NCI-H146 treated with DMSO at 0.1 percent for 48 hours (cell line): ENCODE measurements around the gene GGA1.
"Not testable (repeated sequence)": the region's sequence is repeated elsewhere in the genome, so short reads cannot be mapped to it uniquely, and the experiment has no call there.

ENCODE experiments used
- DNase-seq: peaks from one replicate; lab custom pipeline; 2025; ENCODE audit not compliant: unreplicated experiment; lab: John Stamatoyannopoulos, UW

GGA1 gene

DNA sequence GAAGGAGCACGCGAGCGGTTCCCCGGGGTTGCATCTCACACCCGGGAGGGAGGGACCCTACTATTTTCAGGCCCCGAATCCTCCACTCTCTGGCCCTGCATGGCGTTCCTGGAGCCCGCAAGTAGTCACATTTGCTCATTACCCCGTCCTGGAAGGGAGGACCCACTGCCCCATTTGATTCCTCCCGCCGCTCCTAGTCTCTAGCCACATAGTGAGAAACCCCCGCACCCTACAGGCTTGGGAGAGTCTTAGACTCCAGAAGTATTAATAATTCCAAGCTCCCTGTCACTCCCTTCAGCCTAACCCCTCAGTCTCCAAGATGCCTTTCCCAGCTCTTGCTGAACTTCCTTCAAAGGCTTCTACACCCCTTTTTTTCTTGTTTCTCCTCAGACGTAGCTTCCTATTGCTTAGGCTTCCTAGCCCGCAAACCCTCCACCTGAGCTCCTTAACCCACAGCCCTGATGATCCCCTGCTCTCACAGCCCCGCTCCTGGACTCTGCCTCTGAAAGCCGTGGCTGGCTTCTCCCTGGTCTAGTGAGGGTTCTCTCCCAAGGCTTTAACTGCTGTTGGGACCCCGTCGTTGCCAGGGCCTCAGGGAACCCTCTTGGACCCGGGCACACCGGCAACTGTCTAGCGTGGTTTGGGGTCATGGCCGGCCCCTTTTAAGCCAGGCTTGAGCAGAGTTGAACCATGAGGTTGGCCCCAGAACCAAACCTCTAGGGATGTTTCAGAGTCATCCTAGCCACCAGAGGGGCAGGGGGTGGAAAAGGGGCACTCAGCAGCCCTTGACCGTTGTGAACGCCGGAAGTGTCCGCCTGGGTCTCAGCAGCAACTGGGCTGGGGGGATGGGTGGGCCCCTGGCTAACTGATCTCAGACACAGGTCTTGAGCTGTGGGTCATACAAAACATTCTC is 862 bp downstream of the GGA1 start:
- DNase-seq, result no peak

- DNase-seq, result not testable (repeated sequence)
Measured at GRCh38 chr22:37610153-37610475, 1.5 kb downstream of the GGA1 start.

- DNase-seq, result no peak
Measured at GRCh38 chr22:37610480-37611129, 2.0 kb downstream of the GGA1 start.

- no peak for DNase-seq
Measured at GRCh38 chr22:37611207-37611606, 2.6 kb downstream of the GGA1 start.

- DNase-seq, result no peak
Measured at GRCh38 chr22:37616201-37617083, 7.8 kb downstream of the GGA1 start.

GRCh38 chr22:37617431-37617830 is 8.8 kb downstream of the GGA1 start:
- DNase-seq, result no peak

- no peak for DNase-seq
Measured at GRCh38 chr22:37618072-37618656, 9.5 kb downstream of the GGA1 start.

DNA sequence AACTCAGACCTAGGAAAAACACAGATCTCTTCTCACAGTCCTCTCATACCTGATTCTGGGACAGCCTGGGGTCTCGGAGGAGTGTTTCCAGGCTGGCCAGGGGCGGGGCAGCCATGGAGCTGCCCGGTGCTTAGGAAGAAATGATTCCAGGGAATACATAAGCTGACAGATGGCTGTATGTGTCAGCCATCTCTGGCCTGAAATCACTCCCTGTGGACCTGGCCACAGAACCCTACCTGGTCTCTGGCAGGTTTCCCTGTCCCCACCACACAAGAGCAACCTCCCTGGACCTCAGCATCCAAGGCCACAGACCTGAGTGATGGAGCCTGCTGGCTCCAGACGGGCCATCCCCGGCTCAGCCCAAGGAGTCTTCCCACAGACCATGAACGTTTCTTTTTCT is 10.0 kb downstream of the GGA1 start:
- no peak for DNase-seq

DNA sequence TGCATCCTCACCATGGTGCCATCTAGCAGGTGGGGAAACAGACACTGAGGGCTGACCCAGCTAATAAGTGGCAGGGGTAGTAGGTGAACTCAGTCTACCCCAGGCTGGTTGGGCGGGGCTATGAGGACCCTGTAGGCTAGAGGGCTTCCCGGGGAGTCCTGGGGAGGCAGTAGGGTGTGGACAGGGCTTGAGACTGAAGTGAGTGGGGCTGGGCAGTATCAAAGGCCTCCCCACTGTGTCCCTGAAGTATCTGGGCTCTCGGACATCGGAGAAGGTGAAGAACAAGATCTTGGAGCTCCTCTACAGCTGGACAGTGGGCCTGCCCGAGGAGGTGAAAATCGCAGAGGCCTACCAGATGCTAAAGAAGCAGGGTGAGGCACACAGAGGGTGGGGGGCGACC is 11.4 kb downstream of the GGA1 start:
- no peak for DNase-seq

DNA sequence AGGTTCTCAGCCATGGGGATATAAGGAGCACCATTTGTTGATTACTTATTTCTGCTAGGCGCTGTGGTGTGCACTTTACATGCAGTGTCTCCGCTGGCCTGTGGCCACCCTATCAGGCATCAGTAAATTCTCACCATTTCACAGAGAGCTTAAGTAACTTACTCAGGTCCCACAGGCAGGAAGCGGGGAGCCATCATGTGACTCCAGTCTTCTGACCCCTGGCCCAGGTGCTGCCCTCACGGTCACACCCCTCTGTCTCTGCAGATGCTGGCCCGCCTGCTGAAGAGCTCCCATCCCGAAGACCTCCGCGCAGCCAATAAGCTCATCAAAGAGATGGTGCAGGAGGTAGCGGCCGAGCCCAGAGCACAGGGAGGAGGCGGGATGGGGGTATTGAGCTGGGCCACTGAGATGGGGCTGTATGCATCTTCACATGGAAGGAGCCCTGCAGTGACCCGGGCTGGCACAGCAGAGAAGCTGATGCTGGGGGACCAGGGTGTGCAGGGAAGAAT is 12.8 kb downstream of the GGA1 start:
- no peak for DNase-seq

DNA sequence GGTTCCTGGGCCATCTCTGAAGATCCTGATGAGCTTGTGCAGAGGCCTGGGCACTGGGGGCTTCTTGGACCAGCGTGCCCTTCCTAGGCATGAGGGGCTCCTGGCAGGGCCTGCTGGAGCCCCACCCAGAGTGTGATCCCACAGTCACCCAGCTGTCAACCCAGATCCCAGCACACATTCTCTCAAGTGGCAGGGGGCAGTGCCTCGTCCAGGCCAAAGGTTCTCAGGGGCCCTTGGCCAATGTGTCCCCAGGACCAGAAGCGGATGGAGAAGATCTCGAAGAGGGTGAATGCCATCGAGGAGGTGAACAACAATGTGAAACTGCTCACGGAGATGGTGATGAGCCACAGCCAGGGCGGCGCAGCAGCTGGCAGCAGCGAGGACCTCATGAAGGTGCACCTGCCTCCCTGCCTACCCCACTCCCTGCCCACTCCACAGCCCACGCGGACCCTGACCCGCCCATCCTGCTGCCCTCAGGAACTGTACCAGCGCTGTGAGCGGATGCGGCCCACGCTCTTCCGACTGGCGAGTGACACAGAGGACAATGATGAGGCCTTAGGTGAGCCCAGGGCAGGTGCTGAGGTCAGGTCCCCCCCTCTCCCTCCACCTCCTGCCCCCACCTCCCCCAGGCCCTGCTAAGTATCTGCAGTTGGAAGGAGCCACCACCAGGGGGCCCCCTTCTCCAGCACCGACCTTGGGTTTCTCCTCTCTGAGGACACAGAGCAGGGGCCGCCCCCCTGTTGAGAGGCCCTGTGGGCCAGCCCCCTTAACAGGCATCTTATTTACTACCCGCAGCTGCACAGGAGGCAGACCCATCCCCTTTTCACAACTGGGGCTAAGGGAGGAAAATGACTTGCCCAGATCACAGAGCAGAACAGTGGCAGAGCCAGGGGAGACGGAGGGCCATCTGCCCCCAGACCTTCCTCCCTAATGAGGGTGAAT is 14.7 kb downstream of the GGA1 start:
- no peak for DNase-seq

DNA sequence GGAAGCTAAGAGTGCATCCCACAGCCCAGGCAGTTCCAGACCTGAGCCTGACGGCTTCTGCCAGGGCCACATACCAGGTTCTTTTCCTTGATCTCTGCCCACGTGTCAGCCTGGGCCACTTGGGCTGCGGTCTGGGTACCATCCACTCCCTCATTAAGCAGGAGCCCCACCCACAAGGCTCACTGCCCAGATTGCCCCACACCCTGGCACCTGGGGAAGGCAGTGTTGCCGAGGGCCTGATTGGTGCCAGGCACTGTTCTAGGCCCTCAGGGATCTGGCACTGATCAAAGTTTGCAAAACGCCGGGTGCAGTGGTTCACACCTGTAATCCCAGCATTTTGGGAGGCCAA is 15.4 kb downstream of the GGA1 start:
- DNase-seq, result no peak

DNA sequence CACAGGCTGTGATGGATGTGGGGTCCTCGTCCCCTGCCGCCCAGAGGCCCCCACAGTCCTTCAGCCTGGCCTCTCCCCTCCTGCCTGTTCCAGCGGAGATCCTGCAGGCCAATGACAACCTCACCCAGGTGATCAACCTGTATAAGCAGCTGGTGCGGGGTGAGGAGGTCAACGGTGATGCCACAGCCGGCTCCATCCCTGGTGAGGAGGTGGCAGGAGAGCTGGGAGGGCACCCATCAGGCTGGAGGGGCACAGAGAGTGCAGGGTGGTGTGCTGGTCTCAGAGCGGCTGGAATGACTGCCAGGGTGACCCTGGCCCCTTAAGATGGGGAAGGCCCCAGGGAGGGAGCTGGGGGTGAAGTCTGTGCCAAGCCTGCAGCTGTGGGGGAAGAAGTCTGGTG is 16.2 kb downstream of the GGA1 start:
- no peak for DNase-seq

DNA sequence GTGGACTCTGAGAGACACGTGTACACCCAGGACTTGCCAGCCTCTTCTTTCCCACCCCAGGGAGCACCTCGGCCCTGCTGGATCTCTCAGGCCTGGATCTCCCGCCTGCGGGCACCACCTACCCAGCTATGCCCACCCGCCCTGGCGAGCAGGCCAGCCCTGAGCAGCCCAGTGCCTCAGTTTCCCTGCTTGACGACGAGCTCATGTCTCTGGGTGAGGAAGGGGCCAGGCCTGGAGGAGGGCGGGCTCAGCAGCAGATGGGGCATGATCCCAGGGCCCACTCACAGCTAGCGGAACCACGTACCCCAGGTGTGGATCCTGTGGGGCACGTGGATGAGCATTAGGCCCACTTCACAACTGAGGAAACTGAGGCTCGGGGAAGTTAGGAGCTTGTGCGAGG is 17.1 kb downstream of the GGA1 start:
- no peak for DNase-seq

GRCh38 chr22:37626144-37626543 is 17.5 kb downstream of the GGA1 start:
- DNase-seq, result no peak

GRCh38 chr22:37626556-37627075 is 18.0 kb downstream of the GGA1 start:
- DNase-seq, result no peak

DNA sequence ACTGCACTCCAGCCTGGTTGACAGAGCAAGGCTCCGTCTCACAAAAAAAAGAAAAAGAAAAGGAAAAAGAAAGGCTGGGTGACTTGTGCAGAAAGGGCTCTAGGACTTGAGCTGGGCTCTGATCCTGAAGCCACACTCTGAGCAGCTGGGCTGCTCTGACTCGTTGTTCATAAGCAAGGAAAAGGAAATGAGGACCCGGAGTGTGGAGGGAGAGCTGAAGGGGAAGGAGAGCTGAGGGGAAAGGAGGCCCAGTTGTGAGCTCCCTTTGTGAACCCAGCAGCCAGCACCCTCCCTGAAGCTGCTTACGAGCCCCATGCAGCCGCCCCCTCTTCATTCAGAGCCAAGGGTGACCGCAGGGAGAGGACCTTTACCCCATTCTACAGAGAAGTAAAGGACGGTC is 18.5 kb downstream of the GGA1 start:
- no peak for DNase-seq

DNA sequence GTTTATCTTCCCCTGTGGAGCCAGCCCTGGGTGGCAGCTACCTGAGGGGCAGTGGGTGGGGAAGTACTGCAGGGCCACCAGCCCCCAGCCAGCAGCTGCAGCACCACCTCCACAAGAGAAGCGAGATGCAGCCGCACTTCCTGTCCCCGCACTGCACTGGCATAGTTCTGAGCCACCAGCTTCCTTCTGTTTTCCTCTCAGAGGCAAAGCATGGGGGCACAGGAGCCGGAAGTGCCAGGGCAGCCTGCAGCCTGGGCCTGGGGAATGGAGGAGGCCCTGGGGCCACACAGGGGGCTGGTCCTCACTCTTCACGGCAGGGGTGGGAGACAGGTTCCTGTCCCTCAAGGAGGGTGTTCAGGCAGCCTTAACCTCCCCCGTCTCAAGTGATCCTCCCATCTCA is 18.9 kb downstream of the GGA1 start:
- DNase-seq, result no peak

DNA sequence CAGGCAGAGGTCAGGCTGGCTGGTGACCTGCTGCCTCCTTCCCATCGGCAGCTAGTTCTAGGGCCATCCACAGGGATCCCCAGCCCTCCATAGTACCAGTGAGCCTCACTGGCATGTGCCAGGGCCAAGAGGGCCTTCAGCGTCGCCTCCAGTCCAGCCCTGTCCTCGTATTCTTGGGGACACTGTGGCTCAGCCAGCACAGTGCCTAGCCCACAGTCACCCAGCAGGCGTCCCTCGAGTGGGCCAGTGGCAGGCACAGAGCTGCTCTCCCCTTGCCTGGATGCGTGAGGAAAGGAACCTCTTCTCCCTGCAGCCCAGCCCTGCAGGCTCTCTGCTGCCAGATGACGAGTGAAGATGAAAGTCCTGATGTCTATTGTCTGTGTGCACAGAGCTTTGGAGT is 20.2 kb downstream of the GGA1 start:
- no peak for DNase-seq

- no peak for DNase-seq
Measured at GRCh38 chr22:37629928-37630327, 21.3 kb downstream of the GGA1 start.
